NCI-H2196 (cell line): Measurements from ENCODE around the gene YIPF1.
"Not testable (repeated sequence)": the region's sequence is repeated elsewhere in the genome, so short reads cannot be mapped to it uniquely, and the experiment has no call there.

Experiments
- DNase-seq: peaks from one replicate; lab custom pipeline; 2025; ENCODE audit not compliant: unreplicated experiment; lab: John Stamatoyannopoulos, UW

Gene YIPF1

DNA sequence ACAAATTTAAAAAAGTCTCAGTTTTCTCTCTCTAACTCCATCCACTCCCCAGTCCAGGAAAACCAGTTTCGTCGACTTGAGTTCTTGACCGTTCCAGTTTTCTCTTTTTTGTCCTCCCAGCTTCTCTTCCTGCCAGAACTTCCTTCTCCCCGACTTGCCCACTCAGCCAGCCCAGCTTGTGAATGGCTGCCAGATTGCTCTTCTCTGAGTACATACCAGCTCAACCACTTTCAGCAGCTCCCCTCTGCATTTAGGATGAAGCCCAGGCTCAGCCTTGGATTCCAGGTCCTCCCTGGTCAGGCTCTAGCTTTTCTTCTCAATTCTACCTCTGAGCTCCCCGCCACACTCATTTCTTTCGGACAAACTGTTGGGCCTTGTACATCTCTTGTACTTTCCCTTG, 5.8 kb upstream of the YIPF1 start:
- no peak for DNase-seq

DNA sequence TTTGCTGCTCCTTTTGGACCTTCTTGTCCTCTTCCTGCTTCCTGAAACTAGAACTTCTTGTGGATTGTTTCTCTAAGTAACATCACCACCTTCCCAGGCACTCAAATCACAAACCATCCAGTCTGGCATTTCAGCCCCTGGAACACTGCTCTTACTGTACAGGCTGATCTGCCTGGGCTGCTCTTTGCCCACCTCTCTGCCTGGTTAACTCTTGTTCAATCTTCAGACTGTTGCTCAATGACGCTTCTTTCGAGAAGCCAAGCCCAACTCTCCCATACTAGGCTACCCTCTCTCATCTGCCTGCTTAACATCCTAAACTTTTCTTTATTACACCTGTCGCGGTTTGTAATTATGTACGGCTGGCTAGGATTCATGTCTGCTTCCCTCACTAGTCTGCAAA, 5.0 kb upstream of the YIPF1 start:
- no peak for DNase-seq

DNA sequence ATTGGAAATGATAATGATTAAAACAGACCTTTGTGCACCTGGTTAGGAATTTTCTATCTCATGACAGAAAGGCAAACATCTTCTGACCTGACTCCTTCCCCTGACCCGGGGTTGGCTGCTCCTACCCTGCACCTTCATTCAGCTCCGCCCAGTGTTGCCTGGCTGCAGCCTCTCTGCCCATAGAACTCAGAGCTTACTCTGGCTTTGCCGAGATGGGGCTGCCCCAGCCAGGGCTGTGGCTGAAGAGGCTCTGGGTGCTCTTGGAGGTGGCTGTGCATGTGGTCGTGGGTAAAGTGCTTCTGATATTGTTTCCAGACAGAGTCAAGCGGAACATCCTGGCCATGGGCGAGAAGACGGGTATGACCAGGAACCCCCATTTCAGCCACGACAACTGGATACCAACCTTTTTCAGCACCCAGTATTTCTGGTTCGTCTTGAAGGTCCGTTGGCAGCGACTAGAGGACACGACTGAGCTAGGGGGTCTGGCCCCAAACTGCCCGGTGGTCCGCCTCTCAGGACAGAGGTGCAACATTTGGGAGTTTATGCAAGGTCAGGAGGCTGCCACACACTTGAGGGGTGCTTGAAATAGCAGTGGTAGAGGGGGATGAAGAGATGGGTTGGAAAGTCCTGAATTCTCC, 4.5 kb upstream of the YIPF1 start, which contains the start of gene DIO1:
Gene DIO1, plus strand, starts transcription at position 189 of the 638 bp plus-strand sequence. Its CDS starts 24 bp downstream, at position 213.
- peak; percentile 27 for DNase-seq

DNA sequence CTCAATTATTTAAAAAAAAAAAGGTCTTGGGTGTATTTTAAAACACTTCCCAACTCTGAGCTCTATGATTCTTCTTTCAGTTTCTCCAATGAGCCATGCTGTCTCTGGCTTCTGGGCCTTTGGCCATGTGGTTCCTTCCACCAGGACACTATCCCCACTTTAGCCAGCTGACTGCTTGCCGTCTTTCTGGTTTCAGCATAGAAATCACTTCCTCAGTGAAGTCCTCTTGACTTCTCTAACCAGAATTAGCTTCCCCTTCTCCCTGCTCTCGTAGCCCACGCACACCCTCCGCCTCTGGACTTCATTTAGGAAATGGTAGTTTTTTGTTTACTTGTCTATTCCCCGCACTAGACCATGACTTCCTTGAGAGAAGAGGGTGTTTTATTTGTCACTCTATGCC, 3.3 kb upstream of the YIPF1 start:
- no peak for DNase-seq

DNA sequence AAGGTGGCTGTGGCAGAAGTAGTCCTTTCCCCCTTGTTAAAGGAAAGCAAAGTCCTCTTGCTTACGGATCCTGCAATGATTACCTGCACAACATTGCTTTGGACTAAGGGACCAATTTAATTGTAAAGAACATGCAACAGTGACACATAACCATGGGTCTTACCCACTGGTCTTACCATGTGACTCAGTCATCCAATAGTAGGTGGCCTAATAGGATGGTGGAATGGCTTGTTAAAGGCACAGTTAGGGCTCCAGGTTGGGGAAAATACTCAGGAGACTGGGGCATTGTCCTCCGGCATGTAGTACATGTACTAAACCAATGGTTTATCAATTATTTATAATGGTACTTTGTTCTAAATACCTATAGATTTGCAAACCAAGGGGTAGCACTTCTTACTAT, 2.1 kb upstream of the YIPF1 start:
- DNase-seq = no peak

DNA sequence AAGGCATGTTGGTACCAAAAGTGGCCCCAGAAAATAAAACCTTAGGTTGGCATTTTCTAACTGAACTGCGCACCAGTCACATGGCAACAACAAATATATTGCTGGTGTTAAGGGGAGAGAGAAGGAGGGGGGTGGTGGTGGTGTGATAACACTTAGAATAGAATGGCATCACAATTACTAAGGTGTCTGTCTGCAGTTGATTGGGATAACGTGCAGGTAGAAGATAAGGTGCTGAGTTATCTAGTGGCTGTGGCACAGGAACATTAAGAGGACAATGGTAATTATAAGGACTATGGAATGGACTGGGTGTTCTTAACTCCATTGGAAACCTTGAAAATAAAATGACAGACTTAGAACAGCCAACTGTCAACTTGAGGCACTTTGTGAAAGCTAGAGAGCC, 1.4 kb upstream of the YIPF1 start:
- DNase-seq = no peak

DNA sequence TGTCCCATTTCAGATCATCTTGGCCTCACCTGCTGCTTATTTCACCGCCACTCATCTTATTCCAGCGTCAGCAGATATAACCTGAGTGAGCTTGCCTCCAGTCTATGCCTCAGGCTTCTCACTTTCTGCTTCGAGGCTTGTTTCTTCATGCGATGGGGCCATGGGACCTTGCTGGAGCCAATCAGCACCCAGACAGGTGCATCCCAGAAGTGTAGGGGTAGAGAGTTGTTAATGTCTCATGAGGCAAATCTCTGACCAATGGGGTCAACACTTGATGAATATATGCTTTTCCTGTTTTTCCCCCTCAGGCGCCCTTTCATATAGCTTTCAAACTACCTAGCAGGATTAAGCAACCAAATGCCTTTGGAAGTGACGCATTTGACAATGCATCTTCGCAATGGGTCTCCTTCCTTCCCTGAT, 935 bp upstream of the YIPF1 start:
- DNase-seq = no peak

DNA sequence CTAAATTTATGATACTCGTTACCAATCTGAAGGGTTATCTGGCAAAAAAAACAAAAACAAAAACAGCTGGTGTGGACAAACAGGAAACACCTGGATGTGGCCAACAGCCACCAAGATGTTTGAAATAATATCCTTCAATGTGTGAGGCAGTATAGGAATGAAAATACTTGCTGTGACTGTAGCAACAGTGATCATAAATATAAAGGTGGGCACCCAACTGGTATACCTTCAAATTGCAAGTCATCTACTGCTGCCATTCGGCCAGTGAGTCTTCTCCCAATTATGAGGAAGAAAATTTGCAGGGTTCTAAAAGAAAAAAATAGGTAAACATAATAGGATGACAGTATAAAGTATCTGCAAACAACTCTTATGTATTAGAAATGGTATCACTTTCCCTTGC, 916 bp downstream of the YIPF1 start:
- no peak for DNase-seq

DNA sequence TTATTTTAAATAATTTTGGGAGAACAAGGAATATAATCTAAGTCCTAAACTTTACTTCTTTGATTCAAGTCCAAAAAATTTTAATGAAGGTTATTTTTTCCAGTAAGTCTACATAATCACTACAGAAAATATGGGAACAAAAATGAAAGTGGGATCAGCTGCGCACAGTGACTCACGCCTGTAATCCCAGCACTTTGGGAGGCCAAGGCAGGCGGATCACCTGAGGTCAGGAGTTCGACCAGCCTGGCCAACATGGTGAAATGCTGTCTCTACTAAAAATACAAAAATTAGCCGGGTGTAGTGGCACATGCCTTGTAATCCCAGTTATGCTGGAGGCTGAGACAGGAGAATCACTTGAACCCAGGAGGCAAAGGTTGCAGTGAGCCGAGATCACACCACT, 6.0 kb downstream of the YIPF1 start:
- not testable (repeated sequence) for DNase-seq

DNA sequence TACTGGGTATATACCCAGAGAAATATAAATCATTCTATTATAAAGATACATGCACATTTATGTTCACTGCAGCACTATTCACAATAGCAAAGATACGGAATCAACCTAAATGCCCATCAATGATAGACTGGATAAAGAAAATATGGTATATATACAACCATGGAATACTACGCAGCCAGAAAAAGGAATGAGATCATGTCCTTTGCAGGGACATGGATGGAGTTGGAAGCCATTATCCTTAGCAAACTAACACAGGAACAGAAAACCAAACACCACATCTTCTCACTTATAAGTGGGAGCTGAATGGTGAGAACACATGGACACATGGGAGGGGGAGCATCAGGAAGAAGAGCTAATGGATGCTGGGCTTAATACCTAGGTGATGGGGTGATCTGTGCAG, 7.7 kb downstream of the YIPF1 start:
- not testable (repeated sequence) for DNase-seq

DNA sequence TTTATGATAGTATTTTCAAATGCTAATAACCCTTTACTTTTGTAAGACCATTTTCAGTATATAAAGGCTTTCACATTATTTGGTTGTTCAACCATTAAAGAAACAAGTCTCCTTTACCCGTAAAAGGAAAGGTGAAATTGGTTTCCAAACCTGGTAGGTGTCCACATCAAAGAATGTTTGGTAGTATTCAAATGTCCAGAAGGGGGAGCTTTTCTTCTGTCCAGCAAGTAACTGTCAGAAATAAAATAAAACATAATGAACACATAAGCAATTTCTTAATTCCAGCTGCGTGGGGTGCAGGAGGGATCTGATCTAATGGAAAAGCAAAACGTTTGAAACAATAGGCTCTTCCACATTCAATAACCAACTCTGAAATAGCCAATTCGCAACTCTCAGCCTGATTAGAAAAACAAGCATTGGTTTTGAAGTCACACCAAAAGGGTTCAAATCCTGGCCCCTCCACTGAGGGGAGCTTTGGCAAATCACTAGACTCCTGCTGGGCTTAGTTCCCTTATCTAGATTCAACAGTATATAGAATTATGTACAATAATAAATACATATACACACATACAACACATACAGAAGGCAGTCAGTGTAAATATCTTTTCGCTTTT, 11.0 kb downstream of the YIPF1 start:
- peak; percentile 64 for DNase-seq

DNA sequence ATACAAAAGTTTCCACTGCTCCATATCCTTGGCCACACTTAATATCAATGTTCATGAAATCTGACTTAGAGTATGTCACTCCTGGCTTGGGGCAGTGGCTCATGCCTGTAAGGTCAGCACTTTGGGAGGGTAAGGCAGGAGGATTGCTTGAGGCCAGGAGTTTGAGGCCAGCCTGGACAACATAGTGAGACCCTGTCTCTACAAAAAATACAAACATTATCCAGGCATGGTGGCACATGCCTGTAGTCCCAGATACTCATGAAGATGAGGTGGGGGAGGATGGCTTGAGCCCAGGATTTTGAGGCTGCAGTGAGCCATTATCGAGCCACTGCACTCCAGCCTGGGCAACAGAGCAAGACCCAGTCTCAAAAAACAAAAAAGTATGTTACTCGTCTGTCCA, 14.4 kb downstream of the YIPF1 start:
- DNase-seq = not testable (repeated sequence)

DNA sequence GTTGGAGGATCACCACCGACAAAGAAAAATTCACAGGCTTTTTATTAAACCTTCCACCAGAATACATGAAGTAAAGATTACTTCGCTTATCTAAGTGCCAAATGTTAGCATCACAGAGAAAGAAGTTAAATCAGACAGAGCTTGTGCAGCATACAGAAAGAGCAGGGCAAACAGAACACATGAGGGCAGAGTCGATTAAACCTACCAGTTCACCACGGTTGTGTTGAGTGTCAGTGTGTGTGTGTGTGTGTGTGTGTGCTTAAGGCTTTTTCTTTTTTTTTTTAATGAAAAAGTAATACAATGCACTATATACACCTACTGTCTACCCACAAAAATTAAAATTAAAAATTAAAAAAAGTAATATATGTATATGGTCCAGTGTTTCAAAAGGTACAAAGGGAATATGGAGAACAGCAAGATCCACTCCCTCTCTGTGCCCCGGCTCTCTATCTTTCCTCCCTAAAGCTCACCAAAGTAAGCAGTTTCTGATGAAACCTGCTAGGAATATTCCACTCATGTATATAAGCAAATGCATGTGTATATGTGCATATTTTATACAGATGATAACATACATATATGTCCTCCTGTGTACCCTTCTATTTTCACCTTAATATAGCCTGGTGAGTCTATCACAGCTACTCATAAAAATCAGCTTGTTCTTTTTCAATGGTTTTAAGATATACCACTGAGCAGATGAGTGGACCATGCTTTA, 17.7 kb downstream of the YIPF1 start:
- DNase-seq = no peak

DNA sequence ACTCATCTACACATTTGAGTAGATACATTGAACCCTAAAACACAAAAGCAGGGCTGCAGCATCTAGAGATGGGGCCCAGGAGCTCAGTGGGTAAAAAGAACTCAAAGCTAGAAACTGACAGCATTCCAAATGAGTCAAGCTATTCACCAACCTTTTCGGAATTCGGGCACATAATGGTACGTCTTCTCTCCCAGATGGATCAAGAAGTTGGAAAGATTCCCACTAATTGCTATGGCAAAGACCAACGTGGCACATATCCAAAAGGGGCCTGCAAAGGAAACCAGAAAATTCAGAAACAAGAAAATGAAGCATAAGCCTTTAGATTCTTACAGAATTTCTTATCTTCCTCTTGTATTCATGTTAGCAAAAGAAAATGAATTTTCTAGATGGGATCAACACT, 18.4 kb downstream of the YIPF1 start:
- no peak for DNase-seq

DNA sequence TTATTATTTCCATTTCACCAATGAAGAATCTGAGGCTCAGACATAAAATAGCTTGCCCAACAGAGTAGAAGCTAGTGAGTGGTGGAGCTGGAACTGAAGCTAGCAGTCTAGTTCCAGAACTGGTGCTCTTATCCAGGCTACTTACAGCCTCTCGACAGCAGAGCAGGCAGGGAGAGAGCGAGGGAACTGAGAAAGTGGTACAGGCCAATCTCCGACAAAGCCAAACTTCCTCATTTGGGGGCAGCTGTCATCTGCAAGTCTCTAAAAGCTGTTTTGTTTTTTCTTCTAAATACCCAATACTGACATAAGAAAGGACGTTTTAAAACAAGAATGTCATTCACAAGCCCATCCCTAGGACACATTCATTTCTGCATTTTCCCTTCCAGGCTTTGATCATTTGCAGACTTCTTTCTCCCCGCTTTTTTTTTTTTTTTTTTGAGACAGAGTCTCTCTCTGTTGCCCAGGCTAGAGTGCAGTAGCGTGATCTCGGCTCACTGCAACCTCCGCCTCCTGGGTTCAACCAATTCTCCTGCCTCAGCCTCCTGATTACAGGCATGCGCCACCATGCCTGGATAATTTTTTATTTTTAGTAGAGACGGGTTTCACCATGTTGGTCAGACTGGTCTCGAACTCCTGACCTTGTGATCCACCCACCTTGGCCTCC, 20.0 kb downstream of the YIPF1 start:
- no peak for DNase-seq

DNA sequence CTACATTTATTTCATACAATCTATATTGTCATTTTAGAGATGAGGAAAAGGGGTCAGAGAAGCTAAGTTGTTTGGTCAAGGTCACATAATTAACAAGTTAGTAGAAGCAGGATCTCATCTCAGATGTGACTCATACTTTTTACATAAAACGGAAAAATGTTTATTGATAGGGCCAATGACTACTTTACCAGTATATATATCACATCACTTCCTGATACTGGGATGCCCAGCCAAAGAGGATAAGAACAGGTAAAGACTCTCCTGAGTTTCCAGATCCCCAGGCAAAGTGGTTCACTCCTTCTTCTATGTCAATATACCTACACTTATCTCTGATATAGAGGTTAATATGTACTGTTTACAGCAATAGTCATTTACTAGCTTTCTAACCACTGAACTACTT, 21.0 kb downstream of the YIPF1 start:
- DNase-seq = no peak

DNA sequence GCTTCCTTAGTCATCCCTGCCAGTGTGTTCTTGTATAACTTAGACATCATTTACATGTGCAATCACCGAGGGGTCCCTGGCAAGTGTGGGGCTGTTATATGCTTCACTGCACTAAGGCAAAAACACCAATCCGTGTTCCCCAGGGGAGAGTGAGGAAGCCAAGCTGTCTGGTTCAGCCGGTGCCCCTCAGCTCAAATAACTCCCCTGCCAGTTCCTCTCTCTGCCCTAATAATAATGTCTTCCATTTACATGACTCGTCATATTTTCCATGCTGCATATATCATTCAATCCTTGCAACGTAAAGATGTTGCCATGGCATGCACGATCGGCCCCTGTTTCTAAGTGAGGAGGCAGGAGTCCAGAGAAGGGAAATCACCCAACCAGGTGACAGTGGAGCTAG, 27.1 kb downstream of the YIPF1 start:
- no peak for DNase-seq

DNA sequence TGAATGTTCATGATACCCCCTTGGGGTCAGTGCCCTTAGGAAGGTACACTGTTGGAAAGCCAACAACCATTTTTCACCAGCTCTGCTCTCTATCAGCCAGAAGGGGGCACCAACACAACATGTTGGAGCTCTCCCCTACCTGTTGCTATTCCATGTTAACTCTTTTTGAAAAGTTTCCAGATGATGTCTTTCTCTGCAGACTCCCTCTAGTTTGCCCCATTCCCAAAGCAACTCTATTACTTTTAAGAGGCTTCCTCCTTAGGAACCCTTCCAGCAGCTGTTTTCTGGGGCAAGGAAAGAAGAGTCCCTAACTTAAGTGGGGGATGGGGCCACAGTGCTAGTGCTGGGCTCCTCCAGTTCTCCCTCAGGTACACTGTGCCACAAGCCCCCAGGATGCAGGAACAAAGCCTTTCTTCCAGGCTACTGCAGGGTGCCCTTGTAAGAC, 28.6 kb downstream of the YIPF1 start:
- peak; percentile 66 for DNase-seq

DNA sequence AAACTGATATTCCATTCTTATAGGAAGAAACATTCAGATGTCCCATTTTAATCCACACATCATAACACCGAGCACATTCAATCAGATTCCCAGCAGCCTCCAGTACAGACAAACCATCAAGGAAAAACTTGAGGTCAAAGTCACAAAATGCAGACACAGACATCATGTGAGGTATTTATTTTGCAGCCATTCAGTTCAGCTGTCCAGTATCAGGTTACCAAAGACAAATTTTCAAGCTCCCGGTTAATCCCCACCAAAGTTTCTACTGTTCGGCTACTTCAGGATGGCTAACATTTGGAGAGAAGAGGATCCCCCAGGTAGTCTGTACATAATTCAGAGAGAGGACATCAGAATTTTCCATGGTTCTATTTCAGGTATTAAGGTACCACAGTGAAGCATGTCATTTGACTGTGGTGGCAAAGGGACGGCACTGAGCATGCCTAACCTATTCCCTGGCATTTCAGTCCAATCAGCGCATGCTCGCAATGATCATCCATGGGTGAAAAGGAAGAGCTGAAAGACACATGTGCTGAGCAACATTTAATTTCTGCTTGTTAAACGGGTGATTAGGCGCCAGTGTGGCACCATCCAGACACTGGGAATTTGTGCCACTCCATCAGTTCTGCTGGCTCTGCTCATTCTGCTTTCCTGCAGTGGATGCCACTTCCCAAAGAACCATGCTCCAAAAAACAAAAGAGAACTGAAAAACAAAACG, 37.9 kb downstream of the YIPF1 start:
- no peak for DNase-seq

DNA sequence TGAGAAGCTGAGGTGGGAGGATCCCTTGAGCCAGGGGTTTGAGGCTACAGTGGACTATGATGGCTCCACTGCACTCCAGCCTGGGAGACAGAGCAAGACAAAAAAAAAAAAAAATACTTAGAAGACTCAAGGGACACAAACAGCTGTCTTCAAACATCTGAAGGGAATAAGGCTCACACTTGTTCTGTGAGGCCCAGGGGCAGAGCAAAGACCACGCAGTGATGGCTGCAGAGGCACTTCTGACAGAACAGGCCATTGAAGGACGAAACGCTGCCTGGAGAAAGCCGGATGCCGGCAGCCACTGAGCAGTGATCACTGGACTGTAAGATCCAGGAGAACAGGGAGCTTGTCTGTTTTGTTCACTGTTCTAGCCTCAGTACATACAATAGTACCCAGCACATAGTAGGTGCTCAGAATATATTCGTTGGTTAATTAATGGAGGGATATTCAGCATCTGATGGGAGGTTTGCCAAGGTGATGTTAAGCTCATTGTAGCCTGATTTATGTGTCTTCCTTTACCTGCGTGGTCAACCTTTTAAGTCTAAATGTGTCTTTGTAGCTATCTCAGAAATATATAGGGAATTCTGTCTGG, 39.4 kb downstream of the YIPF1 start:
- DNase-seq = no peak

DNA sequence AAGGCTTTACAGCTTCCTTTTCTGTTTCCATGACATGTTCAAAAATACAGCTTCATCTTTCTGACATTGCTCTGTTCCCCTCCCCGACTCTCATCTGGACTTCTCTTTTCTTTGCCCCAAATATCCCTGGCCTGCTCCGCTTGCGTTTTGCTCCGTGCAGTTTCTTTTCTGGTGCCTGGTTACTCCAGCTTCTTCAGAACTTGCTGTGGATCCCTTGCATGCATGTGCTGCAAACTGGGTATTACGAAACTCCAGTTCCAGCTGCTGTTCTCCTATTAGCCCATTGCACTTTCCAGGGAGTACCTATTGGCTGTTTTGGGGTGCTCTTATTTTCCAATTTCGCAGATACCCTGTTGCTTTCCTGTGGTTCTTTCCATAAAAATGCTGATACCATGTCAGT, 41.6 kb downstream of the YIPF1 start:
- DNase-seq = no peak
